Ramos (cell line): ENCODE measurements around the gene LEMD1.
"Not testable (repeated sequence)": the region's sequence is repeated elsewhere in the genome, so short reads cannot be mapped to it uniquely, and the experiment has no call there.

ENCODE experiments used
- in situ Hi-C: fragments of 300-500 bp; cut with MboI; formaldehyde crosslinking; loops from one replicate; pipeline ENCODE4 v1.14.3; 2022; ENCODE audit warnings: low sequenced_read_pairs; ENCODE audit not compliant: unreplicated experiment

The LEMD1 gene

DNA sequence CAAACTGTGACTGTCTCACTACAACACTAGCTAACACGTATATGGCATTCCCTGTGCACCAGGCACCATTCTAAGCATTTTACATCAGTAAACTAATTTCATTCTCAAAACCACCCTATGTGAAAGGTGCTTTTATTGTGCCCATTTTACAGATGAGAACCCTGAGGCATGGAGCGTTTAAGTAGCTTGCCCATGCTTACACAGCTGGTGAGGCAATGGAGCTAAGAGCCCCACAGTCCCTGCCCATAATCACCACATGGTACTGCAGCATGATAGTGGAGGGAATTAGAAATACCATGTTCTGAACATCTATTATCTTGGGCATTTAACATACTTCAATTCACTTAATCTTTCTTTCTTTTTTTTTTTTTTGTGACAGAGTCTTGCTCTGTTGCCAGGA is 34.0 kb downstream of the LEMD1 start:
- in situ Hi-C loops: no loop called here

DNA sequence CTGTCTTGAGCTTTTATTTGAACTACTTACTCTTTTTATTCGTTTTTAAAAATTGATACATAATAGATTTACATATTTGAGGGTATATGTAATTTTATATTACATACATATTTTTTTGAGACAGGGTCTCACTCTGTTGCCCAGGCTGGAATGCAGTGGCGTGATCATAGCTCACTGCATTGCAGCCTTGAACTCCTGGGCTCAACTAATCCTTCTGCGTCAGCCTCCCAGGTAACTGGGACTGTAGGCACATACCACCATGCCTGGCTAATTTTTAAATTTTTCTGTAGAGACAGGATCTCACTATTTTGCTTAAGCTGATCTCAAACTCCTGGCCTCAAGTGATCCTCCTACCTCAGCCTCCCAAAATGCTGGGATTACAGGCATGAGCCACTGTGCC is 38.9 kb downstream of the LEMD1 start:
- in situ Hi-C loops: not testable (repeated sequence)

DNA sequence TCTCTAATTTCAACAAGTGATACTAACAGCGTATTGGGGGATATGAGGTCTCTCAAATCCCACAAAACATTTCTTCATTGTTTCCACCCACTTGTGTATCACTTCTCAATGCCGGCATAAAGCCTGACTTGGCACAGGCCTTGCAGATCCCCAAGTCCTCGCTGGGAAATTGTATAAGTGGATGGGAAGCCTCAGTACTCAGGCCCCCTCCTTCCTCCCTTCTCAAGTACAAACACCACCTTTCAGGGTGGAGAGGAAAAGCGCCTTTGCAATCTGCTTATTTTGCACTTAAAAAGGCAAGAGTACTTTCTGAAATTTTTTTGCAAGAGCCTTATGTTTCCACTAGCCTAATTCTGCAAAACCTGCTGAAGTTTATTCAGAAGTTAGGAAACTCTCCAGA is 39.3 kb downstream of the LEMD1 start:
- in situ Hi-C loops: no loop called here

DNA sequence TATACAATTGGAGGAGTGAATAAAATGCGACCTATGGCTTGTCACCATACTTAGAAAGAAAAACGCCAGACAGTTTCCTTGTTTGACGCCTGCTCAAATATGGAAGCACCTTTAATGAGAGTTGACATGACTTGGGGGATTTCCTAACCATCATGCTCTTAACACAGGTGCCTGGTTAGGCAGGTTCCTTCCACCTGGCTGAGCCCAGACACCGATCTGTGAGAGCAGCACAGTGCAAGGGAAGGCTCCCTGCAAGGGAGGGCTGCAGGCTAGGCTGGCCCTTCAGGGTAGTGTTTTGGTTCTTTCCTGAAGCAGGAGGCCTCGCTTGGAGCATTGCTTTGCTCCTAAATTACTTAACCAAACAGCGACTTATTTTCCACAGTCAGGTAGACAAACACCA is 40.6 kb downstream of the LEMD1 start:
- in situ Hi-C loops: no loop called here

DNA sequence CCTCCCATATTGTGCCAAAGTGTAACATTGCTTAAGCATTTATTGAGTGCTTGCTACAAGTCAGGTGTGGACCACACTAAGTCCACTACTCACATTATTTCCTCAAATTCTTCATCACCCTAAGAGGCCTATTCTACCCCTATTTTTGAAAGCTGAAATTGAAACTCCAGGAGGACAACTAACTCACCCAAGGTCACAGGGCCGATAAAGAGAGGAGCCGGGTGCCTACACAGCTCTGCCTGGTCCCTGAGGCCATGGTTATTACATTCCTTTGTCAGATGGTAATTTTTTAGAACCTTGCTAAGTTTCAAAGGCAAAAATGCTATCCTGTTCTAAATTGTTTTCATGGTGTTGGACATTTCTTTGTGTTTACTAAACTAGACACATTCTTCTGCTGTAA is 41.0 kb downstream of the LEMD1 start:
- in situ Hi-C loops: no loop called here

DNA sequence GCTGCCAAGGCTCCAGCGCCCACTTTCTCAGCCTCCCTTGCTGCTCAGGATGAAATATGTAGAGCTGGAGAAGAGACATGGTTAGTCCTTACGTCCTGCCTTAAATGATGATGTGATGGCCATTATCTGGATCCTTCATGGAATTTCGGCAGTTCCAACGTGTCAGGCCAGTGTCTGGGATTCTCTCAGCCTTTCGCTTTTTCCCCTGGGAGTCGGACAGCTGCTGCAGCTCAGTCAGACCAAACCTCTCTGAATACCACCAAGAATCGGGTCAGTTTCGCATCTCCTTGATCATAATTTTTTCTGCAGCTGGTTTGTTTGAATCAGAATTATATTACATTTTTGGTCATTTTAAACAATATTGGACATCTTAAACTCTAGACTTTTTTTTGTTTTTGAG is 42.8 kb downstream of the LEMD1 start:
- in situ Hi-C loops: no loop called here

DNA sequence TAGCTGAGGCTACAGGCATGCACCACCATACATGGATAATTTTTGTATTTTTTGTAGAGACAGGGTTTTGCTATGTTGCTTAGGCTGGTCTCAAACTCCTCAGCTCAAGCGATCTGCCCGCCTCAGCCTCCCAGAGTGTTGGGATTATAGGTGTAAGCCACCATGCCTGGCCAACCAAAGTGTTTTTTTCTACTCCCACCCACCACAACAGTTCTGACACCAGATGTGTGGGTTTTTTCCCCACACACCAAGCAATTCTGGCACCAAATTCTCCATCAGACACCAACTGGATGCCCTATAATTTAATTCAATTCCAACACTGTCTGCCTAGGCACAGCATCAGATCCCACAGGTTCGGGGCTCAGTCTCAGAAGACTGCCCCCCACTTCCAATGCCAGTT is 44.5 kb downstream of the LEMD1 start:
- in situ Hi-C loops: no loop called here

DNA sequence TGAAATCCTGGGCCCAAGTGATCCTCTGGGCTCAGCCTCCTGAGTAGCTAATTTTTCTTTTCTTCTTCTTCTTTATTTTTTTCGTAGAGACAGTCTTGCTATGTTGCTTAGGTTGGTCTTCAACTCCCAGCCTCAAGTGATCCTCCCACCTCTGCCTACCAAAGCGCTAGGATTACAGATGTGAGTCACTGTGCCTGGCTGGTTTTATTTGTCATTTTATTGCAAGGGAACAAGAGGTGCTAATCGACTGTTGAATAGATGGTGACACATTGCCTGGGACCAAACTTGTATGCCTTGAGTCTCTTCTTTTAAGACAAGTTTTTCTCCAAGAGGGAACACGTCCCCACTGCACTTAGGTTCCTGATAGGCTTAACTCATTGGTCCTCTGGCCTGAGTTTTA is 45.1 kb downstream of the LEMD1 start:
- in situ Hi-C loops: no loop called here

DNA sequence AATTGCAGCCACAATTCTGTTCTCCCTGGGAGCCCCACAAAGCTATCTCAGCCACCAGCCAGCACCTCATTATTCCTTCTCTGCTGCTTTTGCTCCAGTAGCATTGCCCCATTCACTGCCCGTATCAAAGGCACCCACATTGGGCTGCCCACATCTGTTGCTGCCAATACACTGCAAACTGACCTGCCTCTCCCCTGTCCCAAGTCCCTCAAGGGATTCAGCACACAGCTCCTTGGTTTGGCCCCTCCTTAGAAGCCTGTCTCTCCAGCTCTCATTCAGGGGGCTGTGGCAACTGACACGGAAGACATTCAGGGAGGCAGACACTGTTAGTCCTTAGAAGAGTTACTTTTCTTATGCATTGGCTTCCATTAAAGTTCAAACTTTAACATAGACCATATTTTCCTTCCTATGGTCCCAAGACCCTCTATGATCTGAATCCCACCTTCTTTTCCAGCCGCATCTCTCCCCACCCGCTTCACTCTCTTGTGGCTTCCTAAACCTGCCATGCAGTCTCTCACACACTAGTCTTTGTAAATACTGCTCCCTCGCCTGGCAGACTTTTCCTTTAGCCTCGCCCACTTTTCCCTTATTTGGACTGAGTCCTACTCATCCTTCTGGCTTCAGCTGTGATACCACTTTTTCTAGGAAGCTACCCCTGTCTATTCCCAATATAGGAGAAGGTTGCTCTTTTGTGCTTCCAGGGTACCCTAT is 45.9 kb downstream of the LEMD1 start:
- in situ Hi-C loops: no loop called here

DNA sequence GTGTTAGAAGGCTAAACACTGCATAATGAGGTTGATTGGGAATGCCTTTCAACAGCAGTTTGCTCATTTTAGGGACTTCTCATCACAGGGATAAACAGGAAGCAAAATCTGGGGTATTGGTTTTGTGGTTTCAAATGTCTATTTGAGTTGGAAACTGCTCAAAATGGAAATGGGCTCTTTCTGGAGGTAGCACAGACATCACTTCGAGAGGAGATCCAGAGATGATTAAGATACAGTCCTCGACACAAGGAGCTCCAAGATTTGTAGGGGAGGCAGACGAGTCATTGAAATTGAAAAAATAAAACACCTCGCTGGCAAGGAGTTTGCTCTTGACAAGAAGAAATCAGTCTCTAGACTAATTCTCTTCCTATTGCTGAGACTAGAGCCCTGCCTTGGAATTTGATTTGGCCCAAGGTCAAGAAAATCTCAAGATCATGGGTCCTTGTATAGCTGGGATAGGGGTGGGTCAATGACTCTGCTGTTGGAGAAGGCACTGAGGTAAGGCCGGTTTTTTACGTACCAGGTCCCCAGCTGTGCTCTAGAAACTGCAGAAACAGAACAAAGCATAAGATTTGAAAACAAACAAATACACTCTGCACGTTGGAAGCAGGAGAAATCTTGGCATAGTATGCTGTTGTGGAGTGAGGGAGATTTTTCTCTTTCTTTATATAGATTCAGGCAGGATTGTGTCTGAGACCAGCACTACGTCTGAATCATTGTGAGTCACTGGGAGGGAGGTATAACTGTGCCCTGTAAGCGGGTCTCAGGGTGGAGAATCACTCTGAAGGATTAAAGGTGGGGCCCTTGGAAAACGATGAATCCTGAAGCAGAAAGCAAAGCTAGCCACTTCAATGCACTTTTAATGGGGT is 47.4 kb downstream of the LEMD1 start:
- in situ Hi-C loops: no loop called here

DNA sequence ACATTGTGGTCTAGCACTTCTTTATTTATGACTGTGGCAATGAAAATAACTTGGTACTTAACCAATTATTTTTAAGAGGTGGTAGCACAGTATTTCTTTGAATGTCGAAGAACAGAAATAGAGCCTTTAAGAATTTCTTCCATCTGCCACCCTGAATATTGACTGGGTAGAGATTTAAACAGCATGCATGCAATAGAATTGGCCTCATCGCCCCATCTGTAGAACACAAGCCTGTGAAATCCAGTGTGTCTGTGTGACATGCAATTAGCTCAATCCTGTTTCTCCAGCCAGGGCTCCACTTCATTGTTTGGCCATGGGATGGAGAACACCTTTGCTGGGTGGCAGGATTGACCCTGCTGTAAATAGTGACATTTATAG is 48.1 kb downstream of the LEMD1 start:
- in situ Hi-C loops: no loop called here

DNA sequence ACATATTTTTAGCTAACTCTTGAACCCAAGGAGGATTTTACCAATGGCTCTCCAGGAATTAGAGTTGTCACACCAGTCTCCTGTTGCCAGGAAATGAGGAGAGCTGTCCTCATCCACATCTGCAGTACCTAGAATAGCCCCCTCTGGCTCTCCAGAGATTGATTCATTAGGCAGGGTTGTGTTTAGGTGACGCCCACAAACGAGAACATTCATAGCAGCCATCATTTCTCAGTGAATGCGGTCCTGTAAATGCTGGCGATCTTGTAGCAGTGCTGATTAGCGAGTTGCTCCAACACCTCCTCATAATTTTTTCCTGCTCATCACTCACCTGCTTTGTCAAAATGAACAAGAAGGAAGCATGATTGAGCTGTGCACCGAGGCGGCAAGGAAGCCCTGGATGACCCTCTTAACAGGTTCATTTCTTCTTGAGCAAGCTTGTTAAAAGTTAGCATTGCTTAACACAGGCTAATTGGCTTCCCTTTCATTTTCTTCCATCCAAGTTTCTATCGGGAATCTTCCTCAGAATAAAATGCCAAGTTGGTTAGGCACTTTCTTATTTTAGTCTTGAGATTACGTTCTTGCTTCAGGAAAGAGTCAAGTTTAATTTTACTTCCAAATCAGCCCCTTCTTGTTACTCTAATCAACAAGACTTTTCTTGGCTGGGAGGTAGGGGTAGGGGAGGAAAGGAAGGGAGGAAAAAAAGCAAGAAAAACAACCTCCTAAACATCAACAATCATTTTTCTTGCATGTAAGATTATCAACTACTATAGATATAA is 48.6 kb downstream of the LEMD1 start:
- in situ Hi-C loops: no loop called here

DNA sequence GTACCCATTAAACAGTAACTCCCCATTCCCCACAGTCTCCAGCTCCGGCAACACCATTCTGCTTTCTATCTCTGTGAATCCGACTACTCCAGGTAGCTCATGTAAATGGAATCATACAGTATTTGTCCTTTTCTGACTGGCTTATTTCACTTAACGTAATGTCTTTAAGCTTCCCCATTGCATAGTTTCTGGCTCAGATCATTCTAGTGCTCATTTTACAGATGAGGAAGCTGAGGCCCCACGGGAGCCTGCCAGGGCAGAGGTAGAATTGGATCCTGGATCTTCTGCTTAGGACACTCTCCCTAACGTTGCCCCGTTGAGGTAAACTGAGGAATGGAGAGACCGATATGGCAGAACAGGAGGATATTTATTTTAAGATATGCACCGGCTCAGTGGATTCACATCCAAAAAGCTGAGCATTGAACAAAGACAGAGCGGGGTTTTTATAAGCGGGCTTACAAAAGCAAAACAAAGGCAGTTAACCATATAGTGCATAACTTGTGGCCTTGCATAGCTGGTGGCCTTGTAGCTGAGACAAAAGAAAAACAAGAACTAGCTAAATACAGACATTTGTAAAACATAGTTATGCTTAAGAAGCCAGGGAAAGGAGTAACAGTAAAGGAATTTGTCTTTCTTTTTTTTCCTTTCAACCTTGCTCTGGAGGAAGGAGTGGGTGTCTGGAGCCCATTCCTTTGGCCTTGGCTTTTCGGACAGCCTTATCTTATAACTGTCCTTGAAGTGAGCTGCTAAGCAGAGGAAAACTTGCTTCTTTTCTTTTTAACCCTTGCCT is 49.8 kb downstream of the LEMD1 start:
- in situ Hi-C loops: no loop called here

DNA sequence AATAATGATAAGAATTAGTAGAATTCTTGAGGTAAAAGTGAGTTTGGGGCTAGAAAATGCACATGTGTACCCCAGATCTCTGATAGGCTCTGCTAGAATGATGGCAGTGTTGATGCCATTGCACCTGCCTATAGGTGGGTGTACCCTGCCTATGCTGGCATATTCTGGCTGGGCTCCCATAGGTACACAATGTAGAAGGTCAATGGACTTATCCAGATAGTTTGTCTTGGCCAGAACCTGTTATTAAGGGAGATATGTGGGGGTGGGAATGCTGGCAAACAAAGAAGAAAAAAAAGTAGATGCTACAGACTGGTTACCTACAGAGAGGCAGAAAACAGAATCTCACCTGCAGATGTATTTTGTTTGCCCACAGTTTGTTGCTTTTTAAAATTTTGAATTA is 51.1 kb downstream of the LEMD1 start:
- in situ Hi-C loops: no loop called here

DNA sequence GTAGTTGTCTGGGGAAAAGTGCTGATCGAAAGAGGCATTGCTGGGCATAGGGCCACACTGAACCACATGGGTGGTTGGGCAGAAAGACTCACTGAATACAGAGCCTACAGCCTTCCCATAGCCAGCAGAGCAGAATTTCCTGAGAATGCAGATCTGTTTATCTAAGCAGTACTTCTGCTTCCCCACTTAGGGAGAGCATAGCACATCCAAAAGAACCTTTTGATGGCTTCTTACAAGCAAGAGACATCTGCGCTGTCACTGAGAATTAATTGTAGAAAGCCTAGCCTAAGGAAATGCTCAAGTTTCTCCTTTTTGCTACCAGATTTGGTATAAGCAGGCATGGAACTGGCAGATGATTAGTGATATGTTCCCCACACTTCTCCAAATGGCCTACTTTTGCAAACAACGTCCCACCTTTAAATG is 52.1 kb downstream of the LEMD1 start:
- in situ Hi-C loops: no loop called here

DNA sequence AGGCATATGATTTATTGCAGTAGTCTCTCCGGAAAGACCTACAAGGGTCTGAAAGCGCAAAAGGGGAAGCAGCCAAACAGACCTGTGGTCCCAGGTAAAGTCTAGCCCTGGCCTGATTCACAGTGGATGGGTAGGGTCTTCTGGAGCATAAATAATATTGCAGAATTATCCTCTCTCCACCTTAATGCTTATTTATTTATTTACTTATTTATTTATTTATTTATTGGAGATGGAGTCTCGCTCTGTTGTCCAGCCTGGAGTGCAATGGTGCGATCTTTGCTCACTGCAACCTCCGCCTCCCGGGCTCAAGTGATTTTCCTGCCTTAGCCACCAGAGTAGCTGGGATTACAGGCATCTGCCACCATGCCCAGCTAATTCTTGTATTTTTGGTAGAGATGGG is 53.4 kb downstream of the LEMD1 start:
- in situ Hi-C loops: no loop called here

DNA sequence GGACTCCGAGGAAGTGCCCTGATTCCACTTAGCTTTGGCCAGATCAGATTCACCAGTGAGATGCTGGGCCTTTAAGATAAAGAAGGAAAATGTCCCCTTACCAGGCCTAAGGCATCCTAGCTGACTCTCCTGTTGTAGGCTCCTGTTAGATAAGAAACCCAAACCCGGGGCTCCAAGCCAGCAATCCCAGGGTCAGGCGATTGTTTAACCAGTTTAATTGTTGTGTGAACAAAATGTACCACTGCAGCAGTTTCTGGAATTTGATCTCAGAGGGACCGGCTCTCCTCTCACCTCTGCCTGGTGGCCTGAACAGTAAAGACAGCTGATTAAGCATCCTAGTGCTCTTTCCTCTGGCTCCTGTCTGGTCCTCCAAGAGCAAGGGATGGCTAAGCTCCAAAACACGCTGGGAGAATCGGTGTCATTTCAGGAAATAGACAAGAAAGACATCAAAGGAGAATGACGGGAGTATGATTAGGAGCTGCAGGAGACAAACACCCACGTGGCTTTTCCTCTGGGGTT is 55.9 kb downstream of the LEMD1 start:
- in situ Hi-C loops: no loop called here

DNA sequence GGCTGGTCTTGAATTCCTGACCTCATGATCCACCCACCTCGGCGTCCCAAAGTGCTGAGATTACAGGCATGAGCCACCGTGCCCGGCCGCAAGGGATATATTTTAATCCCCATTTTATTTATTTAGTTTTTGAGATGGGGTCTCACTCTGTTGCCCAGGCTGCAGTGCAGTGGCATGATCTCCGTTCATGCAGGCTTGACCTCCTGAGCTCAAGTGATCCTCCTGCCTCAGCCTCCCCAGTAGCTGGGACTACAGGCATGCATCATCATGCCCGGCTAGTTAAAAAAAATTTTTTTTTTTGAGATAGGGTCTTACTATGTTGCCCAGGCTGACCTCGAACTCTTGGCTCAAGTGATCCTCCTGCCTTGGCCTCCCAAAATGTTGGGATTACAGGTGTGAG is 56.8 kb downstream of the LEMD1 start:
- in situ Hi-C loops: not testable (repeated sequence)

DNA sequence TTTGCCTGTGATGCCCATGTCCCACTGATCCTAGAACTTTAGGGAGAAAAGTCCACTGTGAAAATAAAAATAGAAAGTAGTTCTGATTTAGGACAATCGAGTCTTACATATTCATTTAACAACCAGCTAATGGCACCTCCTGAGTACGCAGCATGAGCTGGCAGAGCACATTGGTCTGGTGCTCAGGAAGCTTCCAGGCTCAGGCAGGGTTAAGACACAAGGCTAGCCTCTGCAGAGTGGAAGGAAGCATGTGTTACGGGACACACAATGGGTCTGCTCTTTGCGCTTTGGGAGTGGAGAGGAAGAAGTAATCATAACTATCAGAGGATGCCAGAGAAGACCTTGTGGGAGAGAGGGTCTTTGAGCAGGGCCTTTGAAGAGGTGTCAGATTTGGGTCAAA is 61.0 kb downstream of the LEMD1 start:
- in situ Hi-C loops: no loop called here
